Stimulated activated CD8-positive, alpha-beta memory T cell treated with anti-CD3 and anti-CD28 coated beads, Interleukin-2, amount 100 ng/mL, for 48 hours (primary cell): Measurements from ENCODE around the gene PRRC2B.
"Not testable (repeated sequence)": the region's sequence is repeated elsewhere in the genome, so short reads cannot be mapped to it uniquely, and the experiment has no call there.

Experiments
- DNase-seq, 2 donors: peaks; one replicate each; pipeline ENCODE4 v3.0.0-alpha.2; 2020; ENCODE audit warnings: low read depth in 2 of 2

The PRRC2B gene

DNA sequence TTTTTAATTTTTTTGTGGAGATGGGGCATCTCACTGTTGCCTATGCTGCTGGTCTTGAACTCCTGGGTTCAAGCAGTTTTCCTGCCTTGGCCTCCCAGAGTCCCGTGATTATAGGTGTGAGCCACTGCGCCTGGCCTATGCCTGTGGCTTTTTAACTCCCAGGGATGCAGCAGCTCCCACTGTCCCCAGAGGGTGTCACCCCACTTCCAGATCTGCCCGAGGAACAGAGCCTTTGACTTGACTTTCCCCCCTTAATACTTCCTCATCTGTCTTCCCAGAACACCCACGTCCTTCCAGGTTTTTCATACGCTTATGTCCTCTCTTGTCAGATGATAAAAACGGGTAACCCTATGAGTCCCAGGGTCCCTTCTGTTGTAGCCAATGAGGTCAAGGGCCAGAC is 7.6 kb upstream of the PRRC2B start:
- no peak for DNase-seq

DNA sequence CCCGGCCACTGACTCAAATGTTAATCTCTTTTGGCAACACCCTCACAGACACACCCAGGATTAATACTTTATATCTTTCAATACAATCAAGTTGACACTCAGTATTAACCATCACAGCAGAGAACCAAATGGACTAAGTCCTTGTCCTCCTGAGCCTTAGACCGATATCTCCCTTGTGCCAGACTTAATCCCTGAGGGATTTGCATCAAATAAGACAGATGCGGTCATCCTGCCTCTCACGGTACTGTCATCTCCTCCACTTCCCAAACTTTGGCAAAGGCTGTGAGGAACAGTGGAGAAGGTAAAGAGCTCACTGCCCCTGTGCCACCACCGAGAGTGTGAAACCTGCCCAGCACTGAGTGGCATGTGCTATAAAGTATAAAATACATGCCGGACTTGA is 6.5 kb upstream of the PRRC2B start:
- DNase-seq = no peak

DNA sequence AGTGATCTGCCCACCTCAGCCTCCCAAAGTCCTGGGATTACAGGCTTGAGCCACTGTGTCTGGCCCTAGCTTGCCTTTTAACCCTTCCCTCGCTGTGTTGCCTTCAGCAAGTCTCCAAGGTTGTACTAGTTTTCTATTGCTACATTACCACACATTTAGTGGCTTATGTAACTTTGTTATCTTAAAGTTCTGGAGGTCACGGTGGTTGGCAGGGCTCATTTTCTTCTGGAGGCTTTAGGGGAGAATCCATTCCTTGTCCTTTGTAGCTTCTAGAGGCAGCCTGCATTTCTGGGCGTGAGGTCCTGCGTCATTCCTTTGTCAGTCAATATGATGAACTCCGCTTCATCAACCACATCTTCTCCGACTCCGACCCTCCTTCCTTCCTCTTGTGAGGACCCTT is 2.9 kb upstream of the PRRC2B start:
- no peak for DNase-seq

DNA sequence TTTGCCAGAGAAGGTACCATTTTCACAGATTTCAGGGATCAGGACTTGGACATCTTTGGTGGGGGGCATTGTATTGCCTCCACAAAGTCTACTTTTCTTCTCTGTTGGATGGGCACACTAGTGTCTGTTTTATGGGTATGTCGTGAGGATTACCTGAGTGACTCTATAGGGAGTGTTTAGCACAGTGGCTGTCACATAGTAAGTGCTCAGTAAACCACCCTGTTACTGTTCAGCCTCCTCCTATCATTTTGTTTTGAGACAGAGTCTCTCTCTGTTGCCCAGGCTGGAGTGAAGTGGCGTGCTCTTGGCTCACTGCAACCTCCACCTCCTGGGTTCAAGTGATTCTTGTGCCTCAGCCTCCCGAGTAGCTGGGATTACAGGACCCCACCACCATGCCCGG is 2.4 kb upstream of the PRRC2B start:
- DNase-seq = no peak

- DNase-seq = peak in 1 of 2 donors; percentile 38
Measured at GRCh38 chr9:131394464-131395156, 724 bp downstream of the PRRC2B start.

- DNase-seq = peak in 1 of 2 donors; percentile 49
Measured at GRCh38 chr9:131395157-131396098, 1.5 kb downstream of the PRRC2B start.

- DNase-seq = not testable (repeated sequence)
Measured at GRCh38 chr9:131396099-131396479, 2.2 kb downstream of the PRRC2B start.

- no peak for DNase-seq
Measured at GRCh38 chr9:131396626-131397025, 2.7 kb downstream of the PRRC2B start.

DNA sequence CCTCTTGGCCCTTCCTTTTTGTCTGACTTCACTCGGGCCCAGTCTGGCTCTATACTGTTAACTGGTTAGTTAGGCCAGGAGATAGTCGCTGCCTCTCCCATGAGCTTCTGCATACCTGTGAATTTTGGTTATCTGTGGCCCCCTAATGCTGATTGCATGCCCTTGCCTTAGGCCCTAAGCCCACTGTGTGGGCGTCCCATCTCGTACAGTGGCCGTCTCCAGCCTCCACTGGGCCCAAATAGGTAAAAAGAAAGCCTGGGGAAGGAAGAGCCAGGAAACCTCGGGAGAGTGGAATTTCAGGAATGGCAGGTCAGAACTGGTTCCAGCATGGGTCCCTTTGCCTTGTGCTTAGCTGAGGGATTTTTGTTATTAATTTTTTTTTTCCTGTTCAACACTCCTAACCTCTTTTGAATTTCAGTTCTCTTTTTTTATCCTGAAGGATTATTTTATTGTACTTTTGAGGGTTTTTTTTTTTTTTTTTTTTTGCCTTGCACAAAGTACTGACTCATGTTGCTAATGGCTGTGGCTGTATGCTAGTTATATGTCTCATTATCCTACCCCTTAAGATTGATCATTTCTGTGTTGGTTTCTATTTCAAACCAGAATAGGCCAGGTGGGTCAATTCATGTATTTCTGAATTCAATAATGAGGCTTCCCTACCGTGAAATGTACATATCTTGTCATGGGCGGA is 3.4 kb downstream of the PRRC2B start:
- DNase-seq = no peak

DNA sequence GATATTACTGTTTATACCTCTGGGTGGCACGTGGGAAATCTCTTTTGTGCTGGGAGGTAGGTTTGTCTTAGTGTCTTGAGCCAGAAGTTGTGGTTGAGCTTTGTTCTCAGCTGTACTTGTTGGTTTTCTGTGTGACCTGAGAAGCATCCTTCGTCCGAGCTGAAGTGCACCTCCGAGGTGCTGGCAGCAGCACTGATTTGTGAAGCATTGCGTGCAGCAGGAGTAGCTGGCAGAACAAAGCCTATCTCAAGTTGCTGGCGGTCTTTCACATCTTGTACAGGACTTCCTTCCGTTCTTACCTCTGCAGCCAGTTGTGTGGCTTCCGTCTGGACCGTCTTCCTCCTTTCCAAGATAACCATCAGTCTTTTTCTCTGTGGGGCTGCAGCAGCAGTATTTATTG is 4.3 kb downstream of the PRRC2B start:
- DNase-seq = no peak

GRCh38 chr9:131399972-131400371 is 6.1 kb downstream of the PRRC2B start:
- no peak for DNase-seq

- DNase-seq = no peak
Measured at GRCh38 chr9:131400627-131401026, 6.7 kb downstream of the PRRC2B start.

DNA sequence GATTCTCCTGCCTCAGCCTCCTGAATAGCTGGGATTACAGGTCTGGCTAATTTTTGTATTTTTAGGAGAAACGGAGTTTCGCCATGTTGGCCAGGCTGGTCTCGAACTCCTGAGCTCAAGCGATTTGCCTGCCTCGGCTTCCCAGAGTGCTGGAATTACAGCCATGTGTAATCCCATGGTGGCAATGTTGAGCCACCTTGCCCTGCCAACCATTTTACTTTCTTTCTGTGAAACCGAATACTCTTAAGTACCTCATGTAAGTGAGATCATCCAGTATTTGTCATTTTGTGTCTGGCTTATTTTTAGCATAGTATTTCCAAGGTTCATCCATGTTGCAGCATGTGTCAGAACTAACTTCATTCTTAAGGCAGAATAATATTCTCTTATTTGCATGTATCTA is 8.2 kb downstream of the PRRC2B start:
- no peak for DNase-seq

DNA sequence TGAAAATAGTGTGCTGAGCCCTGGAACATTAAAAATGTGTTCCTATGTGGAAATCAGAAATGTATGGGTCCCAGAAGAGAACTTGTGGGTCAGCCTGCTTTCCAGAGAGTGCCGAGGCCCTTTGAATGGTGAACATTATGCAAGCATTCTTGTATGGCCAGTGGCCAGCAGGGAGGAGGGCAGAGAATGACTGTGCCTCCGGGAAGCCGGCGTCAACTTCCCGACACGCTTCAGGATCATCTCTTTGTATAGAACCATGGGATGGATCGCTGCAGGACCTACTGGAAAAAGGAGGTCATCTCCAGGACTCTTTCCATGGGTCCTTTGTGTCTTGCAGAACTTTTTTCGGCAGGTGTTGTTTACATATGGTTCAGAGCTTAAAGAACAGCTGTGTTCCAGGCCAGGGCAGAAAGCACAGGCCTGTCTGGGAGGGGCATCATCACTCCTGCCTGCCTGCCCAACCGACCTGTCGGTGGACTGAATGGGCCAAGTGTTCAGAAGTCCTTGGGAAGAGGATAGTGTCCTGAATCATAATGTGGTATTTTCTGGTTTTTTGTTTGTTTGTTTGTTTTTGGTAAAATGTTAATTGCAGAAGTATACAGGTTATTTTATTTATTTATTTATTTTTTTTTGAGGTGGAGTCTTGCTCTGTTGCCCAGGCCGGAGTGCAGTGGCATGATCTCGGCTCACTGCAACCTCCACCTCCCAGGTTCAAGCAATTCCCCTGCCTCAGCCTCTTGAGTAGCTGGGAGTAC is 9.0 kb downstream of the PRRC2B start:
- no peak for DNase-seq

- no peak for DNase-seq
Measured at GRCh38 chr9:131403493-131403773, 9.5 kb downstream of the PRRC2B start.

DNA sequence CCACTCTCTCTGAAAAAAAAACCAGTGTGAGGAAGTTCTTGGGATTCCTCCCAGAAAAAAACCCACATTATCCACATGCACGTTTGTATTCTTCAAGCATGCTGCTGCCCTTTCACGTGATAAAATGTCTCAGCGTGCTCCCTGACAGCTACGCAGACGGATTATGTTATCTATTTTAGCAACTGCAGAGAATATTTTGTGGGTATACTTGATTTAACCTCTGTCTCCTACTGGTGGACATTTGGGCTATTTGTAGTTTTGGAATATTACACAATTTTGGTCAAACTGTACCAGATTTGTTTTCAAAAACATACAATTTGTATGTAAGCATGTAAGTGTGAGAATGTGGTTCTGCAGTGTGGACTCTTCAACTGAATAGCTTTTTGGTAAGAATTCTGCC is 10.7 kb downstream of the PRRC2B start:
- no peak for DNase-seq

DNA sequence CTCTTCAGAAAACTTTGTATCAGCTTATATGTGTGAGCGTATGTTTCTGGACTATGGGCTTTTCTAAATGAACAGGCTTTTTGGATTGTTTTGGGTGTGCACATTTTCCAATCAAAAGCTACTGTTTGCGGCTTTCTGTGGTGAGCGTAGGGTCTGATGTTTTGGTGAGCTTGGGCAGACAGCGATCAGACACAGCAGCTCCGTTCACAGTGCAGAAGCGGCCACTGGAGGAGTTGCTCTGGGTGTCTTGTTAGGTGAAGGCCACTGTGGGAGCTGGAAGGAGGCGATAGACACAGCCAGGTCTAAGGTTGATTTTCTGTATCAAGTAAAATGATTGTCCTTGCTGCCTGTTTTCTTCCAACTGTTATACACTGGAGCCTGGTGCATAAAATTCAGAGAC is 11.1 kb downstream of the PRRC2B start:
- no peak for DNase-seq

- DNase-seq = no peak
Measured at GRCh38 chr9:131405428-131405827, 11.5 kb downstream of the PRRC2B start.

- DNase-seq = no peak
Measured at GRCh38 chr9:131405858-131406537, 12.1 kb downstream of the PRRC2B start.

DNA sequence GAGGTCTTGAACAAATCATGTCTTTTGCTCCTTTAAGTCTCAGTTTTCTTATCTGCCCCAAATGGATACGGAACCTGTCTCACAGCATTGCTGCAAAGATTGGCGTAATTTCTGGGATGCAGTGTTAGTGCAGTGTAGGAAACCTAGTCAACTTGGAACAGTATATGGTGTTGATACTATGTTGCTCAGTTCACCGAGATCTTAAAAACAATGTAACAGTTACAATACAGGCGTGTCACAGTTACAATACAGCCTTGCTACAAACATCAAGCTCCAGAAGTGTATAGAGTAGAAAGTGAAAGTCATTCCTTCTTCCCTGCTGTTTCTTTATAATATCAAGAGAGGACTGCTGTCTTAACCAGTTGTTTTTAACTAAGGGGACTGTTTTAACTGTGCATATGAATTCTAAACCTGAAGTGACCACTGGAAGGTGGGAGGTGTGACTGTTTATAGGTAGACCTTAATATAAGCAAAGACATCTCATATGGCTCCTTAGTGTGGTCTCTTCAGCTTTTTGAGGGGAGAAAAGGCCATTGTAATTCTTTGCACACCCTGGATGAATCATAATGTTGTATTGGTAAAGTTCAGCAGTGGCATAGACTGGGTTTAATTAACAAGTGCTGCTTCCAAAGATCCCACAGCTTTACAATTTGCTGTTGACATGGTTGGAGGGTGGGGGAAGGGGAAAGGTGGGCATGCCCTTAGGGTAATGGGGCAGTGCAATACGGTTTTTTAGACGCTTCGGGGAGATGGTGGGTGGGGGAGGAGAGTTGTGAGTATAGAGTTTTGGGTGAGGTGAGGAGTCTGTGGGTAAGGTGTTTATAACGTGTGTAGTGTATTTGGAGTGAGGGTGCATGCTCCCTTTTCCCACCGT is 12.9 kb downstream of the PRRC2B start:
- DNase-seq = no peak
